Fibroblast of mammary gland (primary cell): ENCODE results near the gene SCARB2.

ENCODE experiments used
- DNase-seq: peaks from one replicate; pipeline ENCODE4 v3.0.0-alpha.2; 2010; ENCODE audit warnings: low read depth
- H3K4me3 ChIP-seq: 2 replicates; pipeline ENCODE4 v1.5.1; 2011; ENCODE audit warnings: low read depth, mild to moderate bottlenecking, low read length, moderate library complexity; ENCODE audit not compliant: control insufficient read depth
- TF ChIP-seq, protein P1 (sequence below): conservative IDR thresholded peaks from 2 replicates; pipeline ENCODE4 v1.5.1; 2011; ENCODE audit warnings: low read depth, low read length, inconsistent platforms; ENCODE audit not compliant: control insufficient read depth, insufficient read depth

SCARB2 gene, protein sequence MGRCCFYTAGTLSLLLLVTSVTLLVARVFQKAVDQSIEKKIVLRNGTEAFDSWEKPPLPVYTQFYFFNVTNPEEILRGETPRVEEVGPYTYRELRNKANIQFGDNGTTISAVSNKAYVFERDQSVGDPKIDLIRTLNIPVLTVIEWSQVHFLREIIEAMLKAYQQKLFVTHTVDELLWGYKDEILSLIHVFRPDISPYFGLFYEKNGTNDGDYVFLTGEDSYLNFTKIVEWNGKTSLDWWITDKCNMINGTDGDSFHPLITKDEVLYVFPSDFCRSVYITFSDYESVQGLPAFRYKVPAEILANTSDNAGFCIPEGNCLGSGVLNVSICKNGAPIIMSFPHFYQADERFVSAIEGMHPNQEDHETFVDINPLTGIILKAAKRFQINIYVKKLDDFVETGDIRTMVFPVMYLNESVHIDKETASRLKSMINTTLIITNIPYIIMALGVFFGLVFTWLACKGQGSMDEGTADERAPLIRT

DNA sequence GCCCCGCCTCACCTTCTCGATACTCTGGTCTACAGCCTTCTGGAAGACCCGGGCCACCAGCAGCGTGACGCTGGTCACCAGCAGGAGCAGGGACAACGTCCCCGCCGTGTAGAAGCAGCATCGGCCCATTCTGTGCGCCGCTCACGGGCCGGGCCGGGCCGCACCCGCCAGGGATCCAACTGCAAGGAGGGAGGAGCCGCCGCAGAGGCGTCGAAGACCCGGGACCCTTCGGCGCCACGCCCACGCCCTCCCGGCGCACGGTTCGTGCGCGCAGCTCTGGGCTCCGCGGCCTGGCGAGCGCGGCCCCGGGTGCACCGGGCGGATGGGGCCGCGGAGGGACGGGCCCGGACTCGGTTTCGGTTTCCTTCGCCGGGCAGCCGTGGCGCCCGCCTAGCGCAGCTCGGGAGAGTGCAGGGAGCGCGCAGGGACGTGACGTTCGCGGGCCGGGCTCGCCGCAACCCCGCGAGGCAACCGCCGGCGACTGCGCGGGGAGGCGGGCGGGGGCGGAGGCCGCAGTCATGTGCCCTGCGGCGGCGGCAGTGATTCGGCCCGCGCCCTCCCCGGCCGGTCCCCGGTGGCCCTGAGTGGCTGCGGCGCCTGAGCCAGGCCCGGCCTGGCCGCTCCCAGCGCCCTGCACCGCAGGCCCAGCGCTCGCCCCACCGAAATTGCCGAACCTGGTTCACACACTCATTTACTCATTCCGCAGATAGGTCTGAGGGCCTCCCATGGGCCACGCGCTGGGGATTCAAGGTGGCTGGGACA lies at the start of gene SCARB2:
SCARB2 (minus strand) TSS at position 410 of the 762 bp plus-strand sequence; CDS start at position 129, 281 bp downstream.
- peak; percentile 73 for DNase-seq
- H3K4me3 ChIP-seq = peak within 1 kb of the TSS; percentile 78
- TF ChIP-seq, protein P1, sequence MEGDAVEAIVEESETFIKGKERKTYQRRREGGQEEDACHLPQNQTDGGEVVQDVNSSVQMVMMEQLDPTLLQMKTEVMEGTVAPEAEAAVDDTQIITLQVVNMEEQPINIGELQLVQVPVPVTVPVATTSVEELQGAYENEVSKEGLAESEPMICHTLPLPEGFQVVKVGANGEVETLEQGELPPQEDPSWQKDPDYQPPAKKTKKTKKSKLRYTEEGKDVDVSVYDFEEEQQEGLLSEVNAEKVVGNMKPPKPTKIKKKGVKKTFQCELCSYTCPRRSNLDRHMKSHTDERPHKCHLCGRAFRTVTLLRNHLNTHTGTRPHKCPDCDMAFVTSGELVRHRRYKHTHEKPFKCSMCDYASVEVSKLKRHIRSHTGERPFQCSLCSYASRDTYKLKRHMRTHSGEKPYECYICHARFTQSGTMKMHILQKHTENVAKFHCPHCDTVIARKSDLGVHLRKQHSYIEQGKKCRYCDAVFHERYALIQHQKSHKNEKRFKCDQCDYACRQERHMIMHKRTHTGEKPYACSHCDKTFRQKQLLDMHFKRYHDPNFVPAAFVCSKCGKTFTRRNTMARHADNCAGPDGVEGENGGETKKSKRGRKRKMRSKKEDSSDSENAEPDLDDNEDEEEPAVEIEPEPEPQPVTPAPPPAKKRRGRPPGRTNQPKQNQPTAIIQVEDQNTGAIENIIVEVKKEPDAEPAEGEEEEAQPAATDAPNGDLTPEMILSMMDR = no peak

DNA sequence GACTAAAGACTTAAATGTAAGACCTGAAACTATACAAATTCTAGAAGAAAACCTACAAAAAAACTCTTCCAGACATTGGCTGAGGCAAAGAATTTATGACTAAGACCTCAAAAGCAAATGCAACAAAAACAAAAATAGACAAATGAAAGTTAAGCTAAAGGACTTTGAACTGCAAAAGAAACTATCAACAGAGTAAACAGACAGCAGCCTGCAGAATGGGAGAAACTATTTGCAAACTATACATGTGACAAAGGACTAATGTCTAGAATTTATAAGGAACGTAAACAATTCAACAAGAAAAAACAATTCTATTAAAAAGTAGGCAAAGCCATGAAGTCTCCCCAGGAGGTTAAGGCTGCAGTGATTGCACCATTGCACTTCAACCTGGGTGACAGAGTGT lies 46.9 kb upstream of the SCARB2 start:
- TF ChIP-seq, protein P1 = no peak
- H3K4me3 ChIP-seq = no peak overlapping the region
- no peak for DNase-seq

DNA sequence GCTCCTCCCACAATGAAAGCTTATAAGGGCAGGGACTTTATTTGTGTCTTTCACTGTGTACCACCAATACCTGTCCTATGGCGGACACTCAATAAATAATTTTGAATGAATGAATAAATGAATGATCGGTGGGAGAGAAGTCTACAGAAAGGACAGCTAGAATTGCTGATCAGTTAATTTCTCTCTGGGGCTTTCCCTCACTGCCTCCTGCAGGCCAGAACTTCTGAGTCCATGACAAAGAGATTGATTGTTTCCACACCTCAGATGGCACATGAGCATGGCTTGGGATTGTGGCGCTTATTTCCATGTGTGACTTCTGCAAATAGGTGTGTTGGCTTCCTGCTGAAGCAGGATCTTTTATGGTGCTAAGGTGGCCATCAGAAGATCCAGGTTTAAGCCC lies 44.2 kb upstream of the SCARB2 start:
- DNase-seq = no peak
- TF ChIP-seq, protein P1 = no peak
- no peak overlapping the region for H3K4me3 ChIP-seq

DNA sequence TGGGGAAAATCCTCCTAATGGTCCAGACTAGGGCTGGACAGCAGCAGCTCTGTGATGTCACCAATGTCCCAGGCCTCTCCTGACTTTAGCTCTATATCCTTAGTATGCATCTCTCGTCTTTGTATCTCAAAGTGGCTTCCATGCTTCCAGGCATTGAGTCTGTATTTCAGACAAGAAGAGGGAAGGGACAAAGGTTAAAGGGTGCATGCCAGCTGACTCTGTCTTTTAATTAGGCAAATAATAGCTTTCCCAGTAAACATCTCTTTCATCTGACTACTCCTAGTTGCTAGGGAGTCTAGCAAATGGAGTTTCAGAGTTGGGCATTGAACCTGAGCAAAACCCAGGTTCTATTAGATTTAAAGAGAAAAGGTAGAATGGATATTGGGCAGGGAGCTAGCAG lies 43.3 kb upstream of the SCARB2 start:
- DNase-seq = no peak
- TF ChIP-seq, protein P1 = no peak
- no peak overlapping the region for H3K4me3 ChIP-seq

- TF ChIP-seq, protein P1 = no peak
- DNase-seq = no peak
- no peak overlapping the region for H3K4me3 ChIP-seq
These were observed 42.4 kb upstream of the SCARB2 start for GRCh38 chr4:76256032-76256431.

DNA sequence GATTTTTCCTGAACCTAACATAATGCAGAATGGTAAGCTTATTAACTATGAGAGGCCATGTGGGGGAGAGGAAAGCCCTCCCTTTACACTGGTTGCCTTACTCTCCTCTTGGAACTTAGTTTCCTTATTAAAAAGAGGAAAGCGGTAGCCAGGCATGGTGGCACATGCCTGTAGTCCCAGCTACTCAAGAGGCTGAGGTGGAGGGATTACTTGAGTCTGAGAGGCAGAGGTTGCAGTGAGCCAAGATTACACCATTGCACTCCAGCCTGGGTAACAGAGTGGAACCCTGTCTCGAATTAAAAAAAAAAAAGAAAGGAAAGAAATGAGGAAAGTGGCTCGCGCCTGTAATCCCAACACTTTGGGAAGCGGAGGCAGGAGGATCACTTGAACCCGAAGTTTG lies 39.9 kb upstream of the SCARB2 start:
- no peak for DNase-seq
- TF ChIP-seq, protein P1 = no peak
- H3K4me3 ChIP-seq = no peak overlapping the region
